IMR-90 (cell line): ENCODE results near the gene ANTXR2. TPM values are rescaled to one million over a fixed set of nuclear protein-coding genes. Genes with fewer than 3 reads are reported as not detected.

Experiments used
- ATAC-seq: fragments of 200-7000 bp; cut with Tn5 transposase; 2 replicates; pipeline ENCODE4 v1.9.1; 2020; ENCODE audit warnings: low read depth, mild to moderate bottlenecking, moderate library complexity
- BruUV-seq: library from RNA; stranded (reverse); fragments of 400-500 nt; replicated peaks from 2 replicates; lab custom pipeline; 2021; lab: Mats Ljungman, UMichigan
- CTCF ChIA-PET: fragments of 300-600 bp; formaldehyde crosslinking; extraction: SDS; loops from one replicate; lab custom pipeline; 2021; ENCODE audit warnings: antibody characterized with exemption; lab: Yijun Ruan, JAX
- POLR2A ChIA-PET: fragments of 300-600 bp; sonication (Branson Sonifier 250); formaldehyde crosslinking; loops from one replicate; lab custom pipeline; 2022; ENCODE audit warnings: antibody characterized with exemption; ENCODE audit not compliant: unreplicated experiment; lab: Charles Lee
- DNase-seq: peaks from one replicate; pipeline ENCODE4 v3.0.0; 2013
- H2AFZ ChIP-seq: replicated peaks from 2 replicates; pipeline ENCODE3; 2013; ENCODE audit warnings: low read length, mild to moderate bottlenecking; ENCODE audit not compliant: poor library complexity
- H2AK5ac ChIP-seq: 2 replicates; pipeline ENCODE4 v1.6.1; 2013; ENCODE audit warnings: low read depth, low read length, inconsistent platforms
- H2AK9ac ChIP-seq: replicated peaks from 2 replicates; pipeline ENCODE3; 2013; ENCODE audit warnings: mild to moderate bottlenecking, low read depth, low read length, moderate library complexity; ENCODE audit not compliant: poor library complexity
- H2BK120ac ChIP-seq: 2 replicates; pipeline ENCODE4 v1.6.1; 2013; ENCODE audit warnings: low read depth, low read length, inconsistent platforms
- H2BK15ac ChIP-seq: 3 replicates; pipeline ENCODE4 v1.6.1; 2013; ENCODE audit warnings: low read depth, low read length, inconsistent platforms
- H2BK20ac ChIP-seq: 2 replicates; pipeline ENCODE4 v1.6.1; 2013; ENCODE audit warnings: low read depth, mild to moderate bottlenecking, inconsistent platforms, low read length, moderate library complexity
- H2BK5ac ChIP-seq: 2 replicates; pipeline ENCODE4 v1.6.1; 2013; ENCODE audit warnings: mild to moderate bottlenecking, low read depth, low read length, inconsistent platforms; ENCODE audit not compliant: poor library complexity, severe bottlenecking
- H3K14ac ChIP-seq: replicated peaks from 2 replicates; pipeline ENCODE4 v1.6.1; 2013; ENCODE audit warnings: low read depth, low read length, inconsistent platforms
- H3K18ac ChIP-seq: 2 replicates; pipeline ENCODE4 v1.6.1; 2013; ENCODE audit warnings: low read depth, low read length, control low read depth
- H3K23ac ChIP-seq: 2 replicates; pipeline ENCODE4 v1.6.1; 2013; ENCODE audit warnings: low read depth, low read length, inconsistent platforms
- H3K27ac ChIP-seq: 2 replicates; pipeline ENCODE4 v1.5.1; 2013; ENCODE audit warnings: mild to moderate bottlenecking, control low read depth, low read length; ENCODE audit not compliant: insufficient read depth
- H3K27me3 ChIP-seq: 2 replicates; pipeline ENCODE4 v1.6.1; 2013; ENCODE audit warnings: low read length; ENCODE audit not compliant: control insufficient read depth, insufficient read depth
- H3K36me3 ChIP-seq: 2 replicates; pipeline ENCODE4 v1.6.1; 2013; ENCODE audit warnings: low read length, mixed read lengths; ENCODE audit not compliant: control insufficient read depth, insufficient read depth
- H3K4ac ChIP-seq: 2 replicates; pipeline ENCODE4 v1.6.1; 2013; ENCODE audit warnings: low read depth, low read length, inconsistent platforms
- H3K4me1 ChIP-seq: 2 replicates; pipeline ENCODE4 v1.6.1; 2013; ENCODE audit warnings: low read length, mixed read lengths; ENCODE audit not compliant: control insufficient read depth, insufficient read depth
- H3K4me2 ChIP-seq: 2 replicates; pipeline ENCODE4 v1.6.1; 2013; ENCODE audit warnings: low read depth, mild to moderate bottlenecking, control low read depth, low read length, moderate library complexity
- H3K4me3 ChIP-seq: 2 replicates; pipeline ENCODE4 v1.5.1; 2013; ENCODE audit warnings: low read depth, mild to moderate bottlenecking, control low read depth, low read length, moderate library complexity; ENCODE audit not compliant: insufficient read depth
- H3K56ac ChIP-seq: 2 replicates; pipeline ENCODE4 v1.6.1; 2013; ENCODE audit warnings: low read length, inconsistent platforms; ENCODE audit not compliant: insufficient read depth; ENCODE audit errors: extremely low read depth
- H3K79me1 ChIP-seq, 2 experiments: 2 replicates each; pipeline ENCODE4 v1.6.1; 2013; ENCODE audit warnings: low read length in 2 of 2, inconsistent platforms in 1 of 2, low read depth in 1 of 2
- H3K9ac ChIP-seq: 2 replicates; pipeline ENCODE4 v1.6.1; 2013; ENCODE audit warnings: low read depth, low read length, control low read depth
- H3K9me1 ChIP-seq: 2 replicates; pipeline ENCODE4 v1.6.1; 2013; ENCODE audit warnings: low read length, inconsistent platforms; ENCODE audit not compliant: insufficient read depth
- H3K9me3 ChIP-seq: 2 replicates; pipeline ENCODE4 v1.6.1; 2013; ENCODE audit warnings: low read length; ENCODE audit not compliant: control insufficient read depth, insufficient read depth
- H4K20me1 ChIP-seq: 2 replicates; pipeline ENCODE4 v1.6.1; 2013; ENCODE audit warnings: low read length, inconsistent platforms; ENCODE audit not compliant: insufficient read depth
- H4K5ac ChIP-seq: 2 replicates; pipeline ENCODE4 v1.6.1; 2013; ENCODE audit warnings: mild to moderate bottlenecking, low read depth, low read length, control low read depth
- H4K8ac ChIP-seq, 2 experiments: 2 replicates each; pipeline ENCODE4 v1.6.1; 2013; ENCODE audit warnings: low read depth in 2 of 2, low read length in 2 of 2, control low read depth in 1 of 2, inconsistent platforms in 1 of 2
- H4K91ac ChIP-seq: 2 replicates; pipeline ENCODE4 v1.6.1; 2013; ENCODE audit warnings: low read depth, low read length, inconsistent platforms; ENCODE audit not compliant: insufficient read depth
- BHLHE40 ChIP-seq: fragments of 150-350 bp; IDR thresholded peaks from 2 replicates; pipeline ENCODE4 v1.6.1; 2016; ENCODE audit warnings: mild to moderate bottlenecking, low read depth, low read length
- CEBPB ChIP-seq: IDR thresholded peaks from 2 replicates; pipeline ENCODE4 v1.6.1; 2012; ENCODE audit warnings: low read depth, low read length, improper control_type of control experiment
- CHD1 ChIP-seq: IDR thresholded peaks from 2 replicates; pipeline ENCODE4 v1.6.1; 2012; ENCODE audit warnings: low read depth, low read length, improper control_type of control experiment
- FOS ChIP-seq: fragments of 150-350 bp; IDR thresholded peaks from 2 replicates; pipeline ENCODE4 v1.6.1; 2016; ENCODE audit warnings: low read depth, low read length
- MAFK ChIP-seq: IDR thresholded peaks from 2 replicates; pipeline ENCODE4 v1.6.1; 2012; ENCODE audit warnings: low read depth, low read length, improper control_type of control experiment
- MAZ ChIP-seq: IDR thresholded peaks from 2 replicates; pipeline ENCODE4 v1.6.1; 2012; ENCODE audit warnings: low read depth, mild to moderate bottlenecking, low read length, improper control_type of control experiment, moderate library complexity, borderline replicate concordance
- MXI1 ChIP-seq: IDR thresholded peaks from 2 replicates; pipeline ENCODE4 v1.6.1; 2012; ENCODE audit warnings: low read depth, mild to moderate bottlenecking, low read length, moderate library complexity, borderline replicate concordance
- NFE2L2 ChIP-seq: fragments of 150-350 bp; IDR thresholded peaks from 2 replicates; pipeline ENCODE4 v1.6.1; 2016; ENCODE audit warnings: low read depth, mild to moderate bottlenecking, low read length
- POLR2A ChIP-seq: IDR thresholded peaks from 2 replicates; pipeline ENCODE4 v1.6.1; 2012; ENCODE audit warnings: mild to moderate bottlenecking, low read depth, low read length
- RAD21 ChIP-seq: IDR thresholded peaks from 2 replicates; pipeline ENCODE4 v1.6.1; 2012; ENCODE audit warnings: low read length, improper control_type of control experiment
- RCOR1 ChIP-seq: IDR thresholded peaks from 2 replicates; pipeline ENCODE4 v1.6.1; 2012; ENCODE audit warnings: mild to moderate bottlenecking, low read length, improper control_type of control experiment; ENCODE audit not compliant: insufficient replicate concordance
- RFX5 ChIP-seq: IDR thresholded peaks from 2 replicates; pipeline ENCODE4 v1.8.0; 2012; ENCODE audit warnings: low read depth, mild to moderate bottlenecking, low read length, moderate library complexity
- SMC3 ChIP-seq: fragments of 150-350 bp; IDR thresholded peaks from 2 replicates; pipeline ENCODE4 v1.6.1; 2016; ENCODE audit warnings: low read depth, mild to moderate bottlenecking, antibody characterized with exemption, low read length, moderate library complexity
- WGBS, 2 experiments: methylation state at CpG; one replicate each; pipeline versions ENCODE4 v1.1.5 to v1.1.7; 2013; ENCODE audit warnings: missing lambda C conversion rate in 2 of 2; ENCODE audit not compliant: insufficient read length in 1 of 2; ENCODE audit errors: extremely low coverage in 2 of 2; 5-methylcytosine and 5-hydroxymethylcytosine counted together
- dilution Hi-C: fragments of 300-500 bp; cut with HindIII; formaldehyde crosslinking; loops from one replicate; pipeline ENCODE4 v1.14.3; 2018; ENCODE audit warnings: low sequenced_read_pairs; ENCODE audit not compliant: unreplicated experiment
- in situ Hi-C: fragments of 300-500 bp; cut with MboI; formaldehyde crosslinking; loops from 3 replicates; pipeline ENCODE4 v1.14.3; 2019; ENCODE audit warnings: low sequenced_read_pairs, inconsistent platforms, mixed read lengths
- intact Hi-C: fragments of 100-400 bp; cut with micrococcal nuclease; formaldehyde crosslinking; loops from 2 replicates; pipeline ENCODE4 v1.10.0; 2022
- polyA plus RNA-seq, 3 experiments: library from polyadenylated mRNA; depleted of rRNA; stranded (reverse); fragments of >200 nt; gene quantifications; 2 replicates each; pipeline ENCODE4 v1.2.3, GENCODE V29; 2012; ENCODE audit warnings: low replicate concordance in 1 of 3
- total RNA-seq: library from RNA; depleted of rRNA; stranded (reverse); fragments of >200 nt; gene quantifications from 2 replicates; pipeline ENCODE4 v1.2.3, GENCODE V29; 2012
- TF ChIP-seq, protein P1 (sequence below): fragments of 150-350 bp; IDR thresholded peaks from 2 replicates; pipeline ENCODE4 v1.6.1; 2016; ENCODE audit warnings: low read depth, mild to moderate bottlenecking, low read length, moderate library complexity, borderline replicate concordance
- TF ChIP-seq, protein P2 (sequence below): fragments of 150-350 bp; IDR thresholded peaks from 2 replicates; pipeline ENCODE4 v1.6.1; 2017; ENCODE audit warnings: mild to moderate bottlenecking, antibody characterized with exemption, low read length, low read depth
- TF ChIP-seq, protein P3 (sequence below): conservative IDR thresholded peaks from 2 replicates; pipeline ENCODE4 v1.5.1; 2012; ENCODE audit warnings: mild to moderate bottlenecking, low read depth, low read length, improper control_type of control experiment

The ANTXR2 gene
- total and polyA plus RNA-seq, 2 of the 4 experiments (the other 2 are of a cell fraction): 46.8 to 88.5 TPM

DNA sequence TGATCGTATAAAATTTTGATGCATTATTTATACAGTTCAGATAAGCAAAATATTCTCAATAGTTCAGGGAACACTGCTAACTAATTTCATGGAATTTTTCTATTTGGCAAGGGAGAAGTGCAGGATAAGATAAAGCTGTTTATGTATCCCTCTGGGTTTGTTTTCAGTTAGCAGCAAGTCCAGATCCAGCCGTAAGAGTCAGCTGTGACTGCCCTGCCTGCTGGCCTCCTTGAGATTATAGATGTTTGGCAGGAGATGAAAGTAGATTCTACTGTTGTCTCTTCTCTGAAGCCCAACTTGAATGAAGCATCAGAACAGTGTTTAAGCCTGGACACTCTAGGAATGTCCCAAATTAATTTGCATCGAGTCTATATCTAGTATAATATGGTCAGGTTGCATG lies 29.5 kb downstream of the ANTXR2 start:
- H2BK15ac ChIP-seq: no peak overlapping the region
- H3K14ac ChIP-seq: no peak overlapping the region
- peaks cover 27 to 29% of the 10 kb centered on the region in 2 experiments for H3K79me1 ChIP-seq
- in situ Hi-C loops: no loop called here
- no peak overlapping the region for H3K27ac ChIP-seq
- no peak overlapping the region for H4K5ac ChIP-seq
- no CpG with 5 or more reads among the region's 3 CpGs for WGBS, 2 experiments
- no peaks in the 10 kb centered on the region for H3K9me3 ChIP-seq
- no peak overlapping the region for H3K9ac ChIP-seq
- ATAC-seq: peak; percentile 60
- H4K20me1 ChIP-seq: no peaks in the 10 kb centered on the region
- H2BK120ac ChIP-seq: no peak overlapping the region
- no peaks in the 10 kb centered on the region for H3K27me3 ChIP-seq
- H2AK9ac ChIP-seq: no peak overlapping the region
- H3K18ac ChIP-seq: no peak overlapping the region
- no peak overlapping the region for H3K4ac ChIP-seq
- 0 out of 2 replicates have a peak, but pooled peaks cover 2% of the 10 kb centered on the region for H3K4me1 ChIP-seq
- H4K8ac ChIP-seq: 0 out of 4 replicates have a peak overlapping the region, but pooled peaks of 1 of the 2 experiments have one; percentile 3
- no TSS peak for BruUV-seq
- ChIA-PET CTCF (no interaction called here), POLR2A (no interaction called here)
- no peak overlapping the region for H2BK5ac ChIP-seq
- H3K23ac ChIP-seq: no peak overlapping the region
- intact Hi-C loops: no loop called here
- dilution Hi-C loops: no loop called here
- H2BK20ac ChIP-seq: no peak overlapping the region
- H4K91ac ChIP-seq: no peak overlapping the region
- no peak overlapping the region for H2AK5ac ChIP-seq
- H3K36me3 ChIP-seq: peaks cover 10% of the 10 kb centered on the region
- no peak overlapping the region for H3K4me3 ChIP-seq
- no peak overlapping the region for H2AFZ ChIP-seq
- peaks cover 7% of the 10 kb centered on the region for H3K9me1 ChIP-seq
- H3K56ac ChIP-seq: no peak overlapping the region
- H3K4me2 ChIP-seq: no peak overlapping the region
- no peak for TF ChIP-seq SMC3
- TF ChIP-seq, protein P1, sequence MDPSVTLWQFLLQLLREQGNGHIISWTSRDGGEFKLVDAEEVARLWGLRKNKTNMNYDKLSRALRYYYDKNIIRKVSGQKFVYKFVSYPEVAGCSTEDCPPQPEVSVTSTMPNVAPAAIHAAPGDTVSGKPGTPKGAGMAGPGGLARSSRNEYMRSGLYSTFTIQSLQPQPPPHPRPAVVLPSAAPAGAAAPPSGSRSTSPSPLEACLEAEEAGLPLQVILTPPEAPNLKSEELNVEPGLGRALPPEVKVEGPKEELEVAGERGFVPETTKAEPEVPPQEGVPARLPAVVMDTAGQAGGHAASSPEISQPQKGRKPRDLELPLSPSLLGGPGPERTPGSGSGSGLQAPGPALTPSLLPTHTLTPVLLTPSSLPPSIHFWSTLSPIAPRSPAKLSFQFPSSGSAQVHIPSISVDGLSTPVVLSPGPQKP: no peak
- no peak for TF ChIP-seq MAZ
- TF ChIP-seq CEBPB: no peak
- TF ChIP-seq RAD21: no peak
- TF ChIP-seq CHD1: no peak
- no peak for TF ChIP-seq BHLHE40
- TF ChIP-seq MAFK: no peak
- TF ChIP-seq, protein P2, sequence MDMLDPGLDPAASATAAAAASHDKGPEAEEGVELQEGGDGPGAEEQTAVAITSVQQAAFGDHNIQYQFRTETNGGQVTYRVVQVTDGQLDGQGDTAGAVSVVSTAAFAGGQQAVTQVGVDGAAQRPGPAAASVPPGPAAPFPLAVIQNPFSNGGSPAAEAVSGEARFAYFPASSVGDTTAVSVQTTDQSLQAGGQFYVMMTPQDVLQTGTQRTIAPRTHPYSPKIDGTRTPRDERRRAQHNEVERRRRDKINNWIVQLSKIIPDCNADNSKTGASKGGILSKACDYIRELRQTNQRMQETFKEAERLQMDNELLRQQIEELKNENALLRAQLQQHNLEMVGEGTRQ: no peak
- TF ChIP-seq FOS: no peak
- no peak for TF ChIP-seq RCOR1
- TF ChIP-seq, protein P3, sequence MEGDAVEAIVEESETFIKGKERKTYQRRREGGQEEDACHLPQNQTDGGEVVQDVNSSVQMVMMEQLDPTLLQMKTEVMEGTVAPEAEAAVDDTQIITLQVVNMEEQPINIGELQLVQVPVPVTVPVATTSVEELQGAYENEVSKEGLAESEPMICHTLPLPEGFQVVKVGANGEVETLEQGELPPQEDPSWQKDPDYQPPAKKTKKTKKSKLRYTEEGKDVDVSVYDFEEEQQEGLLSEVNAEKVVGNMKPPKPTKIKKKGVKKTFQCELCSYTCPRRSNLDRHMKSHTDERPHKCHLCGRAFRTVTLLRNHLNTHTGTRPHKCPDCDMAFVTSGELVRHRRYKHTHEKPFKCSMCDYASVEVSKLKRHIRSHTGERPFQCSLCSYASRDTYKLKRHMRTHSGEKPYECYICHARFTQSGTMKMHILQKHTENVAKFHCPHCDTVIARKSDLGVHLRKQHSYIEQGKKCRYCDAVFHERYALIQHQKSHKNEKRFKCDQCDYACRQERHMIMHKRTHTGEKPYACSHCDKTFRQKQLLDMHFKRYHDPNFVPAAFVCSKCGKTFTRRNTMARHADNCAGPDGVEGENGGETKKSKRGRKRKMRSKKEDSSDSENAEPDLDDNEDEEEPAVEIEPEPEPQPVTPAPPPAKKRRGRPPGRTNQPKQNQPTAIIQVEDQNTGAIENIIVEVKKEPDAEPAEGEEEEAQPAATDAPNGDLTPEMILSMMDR: no peak
- TF ChIP-seq NFE2L2: no peak
- TF ChIP-seq POLR2A: no peak
- TF ChIP-seq RFX5: no peak
- no peak for TF ChIP-seq MXI1
- peak; percentile 18 for DNase-seq
